ENCODE data around the gene GALNT10. TPM values are rescaled to one million over a fixed set of nuclear protein-coding genes. Genes with fewer than 3 reads are reported as not detected.

GALNT10 gene
- total RNA-seq, 4 donors from 2014 or later, result 5.6 to 22.9 (median 14.4) TPM

GRCh38 chr5:154461531-154461930 is 271.0 kb downstream of the GALNT10 start:
- no peaks in the 10 kb centered on the region for H3K4me1 ChIP-seq
- H3K9me3 ChIP-seq, result no peaks in the 10 kb centered on the region
- H3K4me3 ChIP-seq, result no peak overlapping the region
- no peak for DNase-seq
- intact Hi-C loops (cut with DNase I; ENCODE audit: low total_unique reads), result no loop called here
- H3K36me3 ChIP-seq, result no peaks in the 10 kb centered on the region
- TF ChIP-seq CTCF (IDR thresholded peaks at IDR 0.05), result no peak
- no peak for TF ChIP-seq POLR2A (IDR thresholded peaks at IDR 0.05)
- no peaks in the 10 kb centered on the region for H3K27me3 ChIP-seq
- H3K27ac ChIP-seq, result no peak overlapping the region

GRCh38 chr5:154464438-154464837 is 273.9 kb downstream of the GALNT10 start:
- DNase-seq, result no peak
- Histone ChIP-seq H3K27ac (no peak overlapping the region), H3K27me3 (no peaks in the 10 kb centered on the region), H3K4me1 (no peaks in the 10 kb centered on the region), H3K4me3 (no peak overlapping the region), H3K9me3 (no peaks in the 10 kb centered on the region), H3K36me3 (no peaks in the 10 kb centered on the region)
- TF ChIP-seq CTCF (IDR thresholded peaks at IDR 0.05) (no peak), POLR2A (IDR thresholded peaks at IDR 0.05) (no peak)
- intact Hi-C loops (cut with DNase I; ENCODE audit: low total_unique reads), result no loop called here

- DNase-seq, result no peak
- no peak overlapping the region for H3K4me3 ChIP-seq
- TF ChIP-seq CTCF (IDR thresholded peaks at IDR 0.05), result no peak
- TF ChIP-seq POLR2A (IDR thresholded peaks at IDR 0.05), result no peak
- no peaks in the 10 kb centered on the region for H3K9me3 ChIP-seq
- no peaks in the 10 kb centered on the region for H3K4me1 ChIP-seq
- no peak overlapping the region for H3K27ac ChIP-seq
- no peaks in the 10 kb centered on the region for H3K36me3 ChIP-seq
- H3K27me3 ChIP-seq, result no peaks in the 10 kb centered on the region
- intact Hi-C loops (cut with DNase I; ENCODE audit: low total_unique reads), result no loop called here
Observed at GRCh38 chr5:154465169-154465568, 274.6 kb downstream of the GALNT10 start.

- TF ChIP-seq POLR2A (IDR thresholded peaks at IDR 0.05) (no peak), CTCF (IDR thresholded peaks at IDR 0.05) (no peak)
- no peak overlapping the region for H3K4me3 ChIP-seq
- no peaks in the 10 kb centered on the region for H3K36me3 ChIP-seq
- no peak for DNase-seq
- intact Hi-C loops (cut with DNase I; ENCODE audit: low total_unique reads), result no loop called here
- no peak overlapping the region for H3K27ac ChIP-seq
- no peaks in the 10 kb centered on the region for H3K4me1 ChIP-seq
- peaks cover 0 to 1% of the 10 kb centered on the region in 2 donors for H3K27me3 ChIP-seq
- H3K9me3 ChIP-seq, result no peaks in the 10 kb centered on the region
Observed at GRCh38 chr5:154466147-154466546, 275.6 kb downstream of the GALNT10 start.

GRCh38 chr5:154466671-154467070 is 276.1 kb downstream of the GALNT10 start:
- no peaks in the 10 kb centered on the region for H3K9me3 ChIP-seq
- no peaks in the 10 kb centered on the region for H3K36me3 ChIP-seq
- H3K27me3 ChIP-seq, result peaks cover 0 to 6% of the 10 kb centered on the region in 2 donors
- intact Hi-C loops (cut with DNase I; ENCODE audit: low total_unique reads), result no loop called here
- TF ChIP-seq POLR2A (IDR thresholded peaks at IDR 0.05) (no peak), CTCF (IDR thresholded peaks at IDR 0.05) (no peak)
- H3K4me3 ChIP-seq, result no peak overlapping the region
- DNase-seq, result no peak
- H3K27ac ChIP-seq, result no peak overlapping the region
- H3K4me1 ChIP-seq, result no peaks in the 10 kb centered on the region

Measured in uterus (tissue), 4 donors.